A549 (cell line): ENCODE results near the gene GRK5.

Source experiments
- CHD2 ChIP-seq: fragments of 150-350 bp; IDR thresholded peaks from 2 replicates; pipeline ENCODE4 v1.6.1; 2014; ENCODE audit warnings: low read length; ENCODE audit not compliant: partially characterized antibody
- EHMT2 ChIP-seq: fragments of 200-600 bp; sonication (generic); IDR thresholded peaks from 2 replicates; pipeline ENCODE4 v1.6.1; 2016; ENCODE audit warnings: antibody characterized with exemption, low read depth, mild to moderate bottlenecking, moderate library complexity
- EP300 ChIP-seq, 2 experiments: fragments of >200 bp; sonication (Bioruptor Twin); formaldehyde crosslinking; IDR thresholded peaks; 2 replicates in 1 of 2; 3 replicates in 1 of 2; pipeline ENCODE4 v1.6.1; 2016 to 2017
- GATA3 ChIP-seq: IDR thresholded peaks from 2 replicates; pipeline ENCODE4 v1.6.1; 2012; ENCODE audit warnings: borderline replicate concordance
- POLR2A ChIP-seq: IDR thresholded peaks from 2 replicates; pipeline ENCODE4 v1.6.1; 2012; ENCODE audit warnings: mild to moderate bottlenecking, low read length
- RAD21 ChIP-seq, 2 experiments: fragments of >200 bp in 1 of 2; sonication (Bioruptor Twin) in 1 of 2; formaldehyde crosslinking in 1 of 2; IDR thresholded peaks in 1 of 2; conservative IDR thresholded peaks in 1 of 2; 2 replicates in 1 of 2; 3 replicates in 1 of 2; pipeline ENCODE4 v1.6.1; 2012 to 2018; ENCODE audit warnings: inconsistent platforms in 1 of 2
- RARB ChIP-seq: fragments of 250-450 bp; sonication (Bioruptor Pico); IDR thresholded peaks from 2 replicates; pipeline ENCODE4 v1.8.0; 2021; ENCODE audit warnings: mild to moderate bottlenecking, moderate library complexity
- RFX5 ChIP-seq: fragments of 450-650 bp; IDR thresholded peaks from 2 replicates; pipeline ENCODE4 v1.7.1; 2014; ENCODE audit warnings: antibody characterized with exemption, mild to moderate bottlenecking, moderate library complexity
- SREBF2 ChIP-seq: fragments of 450-650 bp; IDR thresholded peaks from 2 replicates; pipeline ENCODE4 v1.6.1; 2014; ENCODE audit warnings: mild to moderate bottlenecking, moderate library complexity
- TF ChIP-seq, protein P1 (sequence below): fragments of >200 bp; sonication (Bioruptor Twin); formaldehyde crosslinking; IDR thresholded peaks from 3 replicates; pipeline ENCODE4 v1.5.1; 2016
- TF ChIP-seq, protein P2 (sequence below): IDR thresholded peaks from 2 replicates; pipeline ENCODE4 v1.6.1; 2012
- TF ChIP-seq, protein P3 (sequence below): IDR thresholded peaks from 2 replicates; pipeline ENCODE4 v1.6.1; 2012

DNA sequence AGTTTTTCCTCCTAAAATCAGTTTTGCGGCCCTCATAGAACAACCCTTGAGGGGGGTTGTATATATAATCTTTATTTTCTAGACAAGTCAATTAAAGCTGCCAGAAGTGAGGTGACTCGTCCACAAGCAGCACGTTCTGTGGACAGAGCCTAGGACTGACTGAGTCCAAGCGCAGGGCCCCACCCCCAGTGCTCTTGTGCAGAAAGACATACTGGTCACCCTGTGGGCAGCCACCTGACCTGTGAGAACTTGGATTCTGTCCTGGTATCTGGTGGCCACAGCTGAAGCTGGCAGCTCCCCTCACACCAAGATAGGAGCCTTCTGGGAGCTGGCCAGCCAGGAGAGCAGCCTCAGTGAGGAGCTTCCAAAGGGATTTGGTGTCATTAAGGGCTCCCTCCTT lies 89.3 kb downstream of the GRK5 start:
- TF ChIP-seq SREBF2 (no peak), POLR2A (no peak), GATA3 (no peak), CHD2 (no peak), RAD21 (conservative IDR thresholded peaks at IDR 0.05 in 1 of 2, IDR thresholded peaks at IDR 0.05 in 1 of 2) (no peak), RFX5 (no peak), EHMT2 (no peak), EP300 (IDR thresholded peaks at IDR 0.05) (no peak), RARB (CRISPR knock-in tag) (no peak)
- TF ChIP-seq, protein P1, sequence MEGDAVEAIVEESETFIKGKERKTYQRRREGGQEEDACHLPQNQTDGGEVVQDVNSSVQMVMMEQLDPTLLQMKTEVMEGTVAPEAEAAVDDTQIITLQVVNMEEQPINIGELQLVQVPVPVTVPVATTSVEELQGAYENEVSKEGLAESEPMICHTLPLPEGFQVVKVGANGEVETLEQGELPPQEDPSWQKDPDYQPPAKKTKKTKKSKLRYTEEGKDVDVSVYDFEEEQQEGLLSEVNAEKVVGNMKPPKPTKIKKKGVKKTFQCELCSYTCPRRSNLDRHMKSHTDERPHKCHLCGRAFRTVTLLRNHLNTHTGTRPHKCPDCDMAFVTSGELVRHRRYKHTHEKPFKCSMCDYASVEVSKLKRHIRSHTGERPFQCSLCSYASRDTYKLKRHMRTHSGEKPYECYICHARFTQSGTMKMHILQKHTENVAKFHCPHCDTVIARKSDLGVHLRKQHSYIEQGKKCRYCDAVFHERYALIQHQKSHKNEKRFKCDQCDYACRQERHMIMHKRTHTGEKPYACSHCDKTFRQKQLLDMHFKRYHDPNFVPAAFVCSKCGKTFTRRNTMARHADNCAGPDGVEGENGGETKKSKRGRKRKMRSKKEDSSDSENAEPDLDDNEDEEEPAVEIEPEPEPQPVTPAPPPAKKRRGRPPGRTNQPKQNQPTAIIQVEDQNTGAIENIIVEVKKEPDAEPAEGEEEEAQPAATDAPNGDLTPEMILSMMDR, result no peak
- TF ChIP-seq, protein P2, sequence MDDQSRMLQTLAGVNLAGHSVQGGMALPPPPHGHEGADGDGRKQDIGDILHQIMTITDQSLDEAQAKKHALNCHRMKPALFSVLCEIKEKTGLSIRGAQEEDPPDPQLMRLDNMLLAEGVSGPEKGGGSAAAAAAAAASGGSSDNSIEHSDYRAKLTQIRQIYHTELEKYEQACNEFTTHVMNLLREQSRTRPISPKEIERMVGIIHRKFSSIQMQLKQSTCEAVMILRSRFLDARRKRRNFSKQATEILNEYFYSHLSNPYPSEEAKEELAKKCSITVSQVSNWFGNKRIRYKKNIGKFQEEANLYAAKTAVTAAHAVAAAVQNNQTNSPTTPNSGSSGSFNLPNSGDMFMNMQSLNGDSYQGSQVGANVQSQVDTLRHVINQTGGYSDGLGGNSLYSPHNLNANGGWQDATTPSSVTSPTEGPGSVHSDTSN, result no peak
- TF ChIP-seq, protein P3, sequence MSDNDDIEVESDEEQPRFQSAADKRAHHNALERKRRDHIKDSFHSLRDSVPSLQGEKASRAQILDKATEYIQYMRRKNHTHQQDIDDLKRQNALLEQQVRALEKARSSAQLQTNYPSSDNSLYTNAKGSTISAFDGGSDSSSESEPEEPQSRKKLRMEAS, result no peak
